ENCODE measurements around the gene WNT7B. TPM values are rescaled to one million over a fixed set of nuclear protein-coding genes. Genes with fewer than 3 reads are reported as not detected.

Gene WNT7B
- total RNA-seq, 1 donor from 2014 or later: not detected

DNA sequence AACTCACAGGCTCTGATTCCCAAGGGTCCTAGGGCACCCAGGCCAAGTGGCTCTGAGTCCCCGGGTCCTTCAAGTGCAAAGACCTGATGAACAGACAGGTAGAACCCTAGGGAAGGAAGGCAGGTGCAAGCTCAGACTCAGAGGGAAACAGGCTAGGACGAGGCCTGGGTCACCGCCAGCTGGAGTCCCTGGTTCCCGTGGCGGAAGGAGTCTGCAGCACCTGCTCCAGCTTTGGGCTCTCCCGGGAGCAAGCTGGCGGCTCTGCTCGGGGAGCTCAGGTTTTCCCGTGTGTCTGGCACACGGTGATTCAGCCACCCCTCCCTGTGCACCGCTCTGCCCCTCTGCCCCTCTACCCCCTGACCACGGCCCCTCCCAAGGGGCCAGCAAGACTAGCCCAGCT, 59.8 kb downstream of the WNT7B start:
- intact Hi-C loops (cut with micrococcal nuclease): no loop called here
- H3K4me1 Mint-ChIP-seq (ENCODE audit: low read depth): no peaks in the 10 kb centered on the region
- no peaks in the 10 kb centered on the region for H3K27me3 Mint-ChIP-seq (ENCODE audit: low read depth)
- no peaks in the 10 kb centered on the region for H3K9me3 Mint-ChIP-seq
- H3K4me3 Mint-ChIP-seq (ENCODE audit: low read depth): no peak overlapping the region
- H3K27ac Mint-ChIP-seq: no peak overlapping the region
- no peak for DNase-seq (ENCODE audit: low spot score)
- no peaks in the 10 kb centered on the region for H3K36me3 Mint-ChIP-seq (ENCODE audit: low read depth)

DNA sequence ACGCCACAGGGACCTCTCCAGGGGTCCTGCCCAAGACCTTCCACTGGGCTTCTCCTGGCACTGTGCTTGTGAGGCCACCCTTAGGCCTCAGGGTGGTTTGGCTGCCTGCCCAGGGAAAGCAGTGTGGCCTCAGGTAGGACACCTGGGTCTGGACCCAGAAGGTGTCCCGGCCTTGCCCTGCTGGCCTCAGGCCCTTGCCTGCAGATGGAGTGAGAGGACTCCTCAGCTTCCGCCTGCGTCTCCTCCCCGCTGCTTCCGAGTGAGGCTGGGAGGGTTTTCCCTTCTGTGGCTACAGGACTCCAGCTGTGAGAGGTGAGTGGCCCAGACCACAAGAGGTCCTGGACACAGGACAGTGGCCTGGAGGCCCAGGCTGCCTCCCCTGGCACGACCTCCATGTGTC, 60.4 kb downstream of the WNT7B start:
- intact Hi-C loops (cut with micrococcal nuclease): no loop called here
- H3K27me3 Mint-ChIP-seq (ENCODE audit: low read depth): no peaks in the 10 kb centered on the region
- no peaks in the 10 kb centered on the region for H3K9me3 Mint-ChIP-seq
- no peak overlapping the region for H3K27ac Mint-ChIP-seq
- no peaks in the 10 kb centered on the region for H3K4me1 Mint-ChIP-seq (ENCODE audit: low read depth)
- H3K36me3 Mint-ChIP-seq (ENCODE audit: low read depth): no peaks in the 10 kb centered on the region
- H3K4me3 Mint-ChIP-seq (ENCODE audit: low read depth): no peak overlapping the region
- DNase-seq (ENCODE audit: low spot score): no peak

DNA sequence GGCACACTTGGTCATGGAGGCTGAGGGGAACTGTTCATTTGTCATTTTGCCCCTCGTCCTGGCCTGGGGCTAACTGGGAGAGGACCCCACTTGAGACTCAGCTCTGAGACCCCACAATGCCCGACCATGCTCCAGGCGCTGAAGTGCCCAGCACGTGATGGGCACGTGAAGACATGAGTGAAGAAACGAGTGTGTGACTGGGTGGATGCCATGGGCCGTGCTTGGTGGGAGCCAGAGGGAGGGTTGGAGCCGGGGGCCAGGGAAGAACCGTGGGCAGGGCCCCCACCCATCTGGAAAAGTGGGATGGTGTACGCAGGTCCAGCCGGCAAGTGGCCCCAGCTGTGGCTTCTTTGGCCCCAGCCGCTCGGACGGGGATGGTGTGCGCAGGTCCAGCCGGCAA, 61.1 kb downstream of the WNT7B start:
- Mint-ChIP-seq H3K4me1 (ENCODE audit: low read depth) (no peaks in the 10 kb centered on the region), H3K4me3 (ENCODE audit: low read depth) (no peak overlapping the region), H3K36me3 (ENCODE audit: low read depth) (no peaks in the 10 kb centered on the region), H3K27me3 (ENCODE audit: low read depth) (no peaks in the 10 kb centered on the region), H3K27ac (no peak overlapping the region), H3K9me3 (no peaks in the 10 kb centered on the region)
- intact Hi-C loops (cut with micrococcal nuclease): no loop called here
- no peak for DNase-seq (ENCODE audit: low spot score)

DNA sequence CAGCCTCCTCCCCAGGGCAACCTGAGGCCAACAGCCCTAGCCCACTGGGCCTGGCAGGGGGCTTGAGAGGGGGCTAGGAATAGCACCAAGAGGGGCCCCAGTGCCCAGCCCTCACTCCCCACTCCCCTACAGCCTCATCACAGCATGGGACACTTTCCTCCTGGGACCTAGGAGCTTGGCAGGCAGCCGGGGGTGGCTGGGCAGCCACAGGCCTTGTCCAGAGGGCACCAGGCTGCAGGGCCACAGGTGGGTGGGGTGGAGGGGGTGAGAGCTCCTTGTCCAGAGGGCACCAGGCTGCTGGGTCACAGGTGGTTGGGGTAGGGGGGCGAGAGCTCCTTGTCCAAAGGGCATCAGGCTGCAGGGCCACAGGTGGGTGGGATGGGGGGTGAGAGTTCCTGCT, 61.8 kb downstream of the WNT7B start:
- no peak for DNase-seq (ENCODE audit: low spot score)
- H3K27ac Mint-ChIP-seq: no peak overlapping the region
- no peaks in the 10 kb centered on the region for H3K36me3 Mint-ChIP-seq (ENCODE audit: low read depth)
- H3K4me3 Mint-ChIP-seq (ENCODE audit: low read depth): no peak overlapping the region
- intact Hi-C loops (cut with micrococcal nuclease): no loop called here
- H3K9me3 Mint-ChIP-seq: no peaks in the 10 kb centered on the region
- H3K27me3 Mint-ChIP-seq (ENCODE audit: low read depth): no peaks in the 10 kb centered on the region
- no peaks in the 10 kb centered on the region for H3K4me1 Mint-ChIP-seq (ENCODE audit: low read depth)

DNA sequence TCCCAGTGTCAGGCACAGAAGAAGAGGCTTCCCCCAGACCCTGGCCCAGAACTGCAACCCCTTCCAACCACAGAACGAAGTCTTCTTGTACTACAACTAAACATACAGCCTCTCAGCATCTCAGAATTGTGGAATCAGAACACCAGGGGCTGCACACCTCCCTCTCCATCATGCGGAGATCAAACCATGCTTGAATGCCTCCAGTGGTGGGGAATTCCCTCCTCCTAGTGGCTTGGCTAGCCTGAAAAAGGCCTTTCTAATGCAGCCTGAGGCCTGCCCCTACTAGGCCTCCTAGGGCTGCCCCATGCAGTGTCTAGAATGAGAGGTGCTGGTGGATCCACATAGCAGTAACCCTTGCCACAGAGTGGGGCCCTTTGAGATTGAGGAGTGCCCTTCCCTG, 62.7 kb downstream of the WNT7B start:
- no peak overlapping the region for H3K27ac Mint-ChIP-seq
- no peak for DNase-seq (ENCODE audit: low spot score)
- H3K9me3 Mint-ChIP-seq: no peaks in the 10 kb centered on the region
- H3K4me1 Mint-ChIP-seq (ENCODE audit: low read depth): no peaks in the 10 kb centered on the region
- H3K4me3 Mint-ChIP-seq (ENCODE audit: low read depth): no peak overlapping the region
- no peaks in the 10 kb centered on the region for H3K36me3 Mint-ChIP-seq (ENCODE audit: low read depth)
- H3K27me3 Mint-ChIP-seq (ENCODE audit: low read depth): no peaks in the 10 kb centered on the region
- intact Hi-C loops (cut with micrococcal nuclease): no loop called here

DNA sequence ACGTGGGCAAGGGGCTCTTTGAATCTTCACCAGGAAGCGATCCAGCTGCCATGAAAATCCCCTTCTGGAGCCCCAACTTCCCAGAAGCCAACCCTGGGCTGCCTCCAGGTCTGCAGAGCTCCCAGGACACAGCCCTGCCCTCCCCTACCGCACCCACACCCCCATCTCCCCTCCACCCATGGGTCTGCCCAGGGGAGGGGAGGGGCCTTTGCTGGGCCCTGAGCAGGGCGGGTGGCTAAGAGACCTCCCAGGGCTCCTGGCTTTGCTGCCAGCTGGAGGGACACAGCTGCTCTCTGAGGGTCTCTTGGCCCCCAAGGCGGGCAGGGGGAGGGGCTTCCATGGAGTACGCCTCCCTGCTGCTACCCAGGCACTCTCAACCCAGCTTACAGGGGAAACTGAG, 64.1 kb downstream of the WNT7B start:
- intact Hi-C loops (cut with micrococcal nuclease): no loop called here
- H3K4me1 Mint-ChIP-seq (ENCODE audit: low read depth): no peaks in the 10 kb centered on the region
- no peaks in the 10 kb centered on the region for H3K9me3 Mint-ChIP-seq
- no peak overlapping the region for H3K4me3 Mint-ChIP-seq (ENCODE audit: low read depth)
- no peak for DNase-seq (ENCODE audit: low spot score)
- H3K27ac Mint-ChIP-seq: no peak overlapping the region
- no peaks in the 10 kb centered on the region for H3K27me3 Mint-ChIP-seq (ENCODE audit: low read depth)
- H3K36me3 Mint-ChIP-seq (ENCODE audit: low read depth): no peaks in the 10 kb centered on the region

GRCh38 chr22:45911601-45912271, 65.2 kb downstream of the WNT7B start:
- Mint-ChIP-seq H3K4me1 (ENCODE audit: low read depth) (no peaks in the 10 kb centered on the region), H3K9me3 (no peaks in the 10 kb centered on the region), H3K36me3 (ENCODE audit: low read depth) (no peaks in the 10 kb centered on the region), H3K4me3 (ENCODE audit: low read depth) (no peak overlapping the region), H3K27me3 (ENCODE audit: low read depth) (no peaks in the 10 kb centered on the region), H3K27ac (no peak overlapping the region)
- intact Hi-C loops (cut with micrococcal nuclease): no loop called here
- no peak for DNase-seq (ENCODE audit: low spot score)

- intact Hi-C loops (cut with micrococcal nuclease): no loop called here
- DNase-seq (ENCODE audit: low spot score): no peak
- no peak overlapping the region for H3K4me3 Mint-ChIP-seq (ENCODE audit: low read depth)
- H3K27me3 Mint-ChIP-seq (ENCODE audit: low read depth): no peaks in the 10 kb centered on the region
- H3K27ac Mint-ChIP-seq: no peak overlapping the region
- H3K36me3 Mint-ChIP-seq (ENCODE audit: low read depth): no peaks in the 10 kb centered on the region
- H3K4me1 Mint-ChIP-seq (ENCODE audit: low read depth): no peaks in the 10 kb centered on the region
- no peaks in the 10 kb centered on the region for H3K9me3 Mint-ChIP-seq
Measured at GRCh38 chr22:45910928-45911467, 66.0 kb downstream of the WNT7B start.

- H3K4me3 Mint-ChIP-seq (ENCODE audit: low read depth): no peak overlapping the region
- no peaks in the 10 kb centered on the region for H3K4me1 Mint-ChIP-seq (ENCODE audit: low read depth)
- DNase-seq (ENCODE audit: low spot score): no peak
- H3K27me3 Mint-ChIP-seq (ENCODE audit: low read depth): peaks cover 6% of the 10 kb centered on the region
- H3K27ac Mint-ChIP-seq: no peak overlapping the region
- intact Hi-C loops (cut with micrococcal nuclease): no loop called here
- H3K36me3 Mint-ChIP-seq (ENCODE audit: low read depth): no peaks in the 10 kb centered on the region
- no peaks in the 10 kb centered on the region for H3K9me3 Mint-ChIP-seq
Measured at GRCh38 chr22:45908961-45909360, 68.0 kb downstream of the WNT7B start.

GRCh38 chr22:45907996-45908395, 69.0 kb downstream of the WNT7B start:
- Mint-ChIP-seq H3K36me3 (ENCODE audit: low read depth) (no peaks in the 10 kb centered on the region), H3K4me3 (ENCODE audit: low read depth) (no peak overlapping the region), H3K27me3 (ENCODE audit: low read depth) (peaks cover 6% of the 10 kb centered on the region), H3K9me3 (no peaks in the 10 kb centered on the region), H3K4me1 (ENCODE audit: low read depth) (no peaks in the 10 kb centered on the region), H3K27ac (no peak overlapping the region)
- intact Hi-C loops (cut with micrococcal nuclease): no loop called here
- no peak for DNase-seq (ENCODE audit: low spot score)

DNA sequence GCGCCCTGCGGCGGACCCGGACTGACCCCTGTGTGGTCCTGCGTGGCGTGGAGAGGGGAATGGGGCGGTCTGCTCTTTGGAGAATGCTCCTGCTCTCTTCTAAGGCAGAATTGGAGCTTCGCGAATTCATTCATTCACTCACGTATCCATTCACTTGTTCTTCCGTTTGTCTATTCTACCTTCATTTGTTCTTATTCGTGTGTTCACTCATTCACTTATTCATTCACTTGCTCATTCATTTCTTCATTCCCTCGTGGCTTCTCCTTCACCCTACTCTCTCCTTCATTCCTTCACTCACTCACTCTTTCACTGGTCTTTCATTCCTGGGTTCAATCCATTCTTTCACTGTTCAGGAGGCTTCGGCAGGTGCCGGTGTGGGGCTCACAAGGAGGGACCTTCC, 69.6 kb downstream of the WNT7B start:
- H3K27ac Mint-ChIP-seq: no peak overlapping the region

GRCh38 chr22:45906946-45907345, 70.0 kb downstream of the WNT7B start:
- Mint-ChIP-seq H3K27me3 (ENCODE audit: low read depth) (peaks cover 6% of the 10 kb centered on the region), H3K27ac (no peak overlapping the region), H3K36me3 (ENCODE audit: low read depth) (no peaks in the 10 kb centered on the region), H3K9me3 (no peaks in the 10 kb centered on the region), H3K4me1 (ENCODE audit: low read depth) (no peaks in the 10 kb centered on the region), H3K4me3 (ENCODE audit: low read depth) (no peak overlapping the region)
- intact Hi-C loops (cut with micrococcal nuclease): no loop called here
- DNase-seq (ENCODE audit: low spot score): no peak

More for the DNA sequence above, 69.6 kb downstream of the WNT7B start:
- Mint-ChIP-seq H3K27me3 (ENCODE audit: low read depth) (peaks cover 6% of the 10 kb centered on the region), H3K4me1 (ENCODE audit: low read depth) (no peaks in the 10 kb centered on the region), H3K9me3 (no peaks in the 10 kb centered on the region), H3K4me3 (ENCODE audit: low read depth) (no peak overlapping the region), H3K36me3 (ENCODE audit: low read depth) (no peaks in the 10 kb centered on the region)
- intact Hi-C loops (cut with micrococcal nuclease): no loop called here
- DNase-seq (ENCODE audit: low spot score): no peak

DNA sequence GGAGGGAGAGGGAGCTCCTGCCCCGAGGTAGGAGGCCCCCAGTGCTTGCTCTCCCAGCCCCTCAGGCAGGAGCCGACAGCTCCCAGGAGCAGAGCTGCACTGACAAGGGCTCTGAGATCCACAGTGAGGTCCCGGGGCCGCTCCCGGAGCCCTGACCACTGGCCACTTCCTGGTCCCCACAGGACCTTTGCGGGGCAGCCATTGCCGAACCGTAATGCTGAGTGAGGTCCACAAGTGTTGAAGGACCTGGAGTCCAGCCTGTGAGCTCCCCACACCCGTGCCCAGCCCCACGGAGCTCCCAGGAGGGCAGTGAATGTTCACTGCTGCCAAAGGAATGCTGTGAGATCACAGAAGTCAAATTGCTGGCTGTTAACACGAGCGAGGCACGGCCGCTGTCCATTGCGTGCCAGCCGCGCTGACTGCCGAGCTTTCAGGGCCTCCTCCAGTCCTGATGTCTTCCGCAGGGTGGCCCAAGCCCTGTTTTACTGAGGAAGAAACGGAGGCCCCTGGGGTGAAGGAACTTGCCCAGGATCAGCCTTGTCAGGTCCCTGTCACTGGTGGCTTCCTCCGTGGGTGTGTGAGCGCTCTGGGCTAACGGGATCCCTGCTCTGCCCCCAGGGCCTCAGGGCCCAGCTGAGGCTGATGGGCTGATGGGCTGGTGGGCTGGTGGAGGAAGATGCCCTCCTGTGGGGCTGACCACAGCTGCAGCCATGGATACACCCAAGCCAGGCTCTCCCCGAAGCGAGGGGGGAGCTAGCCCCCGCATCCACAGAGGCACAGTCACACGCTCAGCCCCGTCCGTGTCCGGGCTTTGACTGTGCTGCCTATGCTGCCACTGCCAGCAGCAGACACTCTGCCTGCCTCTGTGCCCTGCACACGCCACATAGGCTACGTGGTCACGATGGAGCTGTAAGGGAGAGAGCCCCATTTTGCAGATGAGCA, 70.8 kb downstream of the WNT7B start:
- H3K4me1 Mint-ChIP-seq (ENCODE audit: low read depth): no peaks in the 10 kb centered on the region
- H3K4me3 Mint-ChIP-seq (ENCODE audit: low read depth): no peak overlapping the region
- no peak overlapping the region for H3K27ac Mint-ChIP-seq
- peaks cover 6% of the 10 kb centered on the region for H3K27me3 Mint-ChIP-seq (ENCODE audit: low read depth)
- no peak for DNase-seq (ENCODE audit: low spot score)
- intact Hi-C loops (cut with micrococcal nuclease): no loop called here
- H3K36me3 Mint-ChIP-seq (ENCODE audit: low read depth): no peaks in the 10 kb centered on the region
- no peaks in the 10 kb centered on the region for H3K9me3 Mint-ChIP-seq
